Measurements from ENCODE around the gene RRP12. TPM values are rescaled to one million over a fixed set of nuclear protein-coding genes. Genes with fewer than 3 reads are reported as not detected.

RRP12 gene
- total and polyA plus RNA-seq, 12 donors, result 11.1 to 46.6 (median 22.3) TPM

GRCh38 chr10:97333601-97334369 is 67.4 kb downstream of the RRP12 start:
- peak overlapping the region; percentile 92 to 100 (median 95) for H3K27ac ChIP-seq
- H3K4me3 ChIP-seq, result peak overlapping the region; percentile 62 to 95 (median 78)
- peaks cover 3 to 78% (median 63%) of the 10 kb centered on the region in 9 donors for H3K4me1 ChIP-seq
- intact Hi-C loops (cut with DNase I), result loop anchor here in 8 of 10 donors (1.0 to 10.0 kb wide), 8 partner anchors 13 to 59 kb away; partner anchors contain the start of genes ARHGAP19 (in 4 of the 8) and FRAT1 (in 1 of the 8)
- DNase-seq, result peak; percentile 34 to 52
- ATAC-seq, result peak; percentile 6 to 41 (median 20)
- H3K27me3 ChIP-seq, result no peaks in the 10 kb centered on the region
- peaks cover 0 to 28% (median 0%) of the 10 kb centered on the region in 9 donors for H3K36me3 ChIP-seq
- TF ChIP-seq CTCF (IDR thresholded peaks at IDR 0.05), result no peak
- 0% methylated on average over 70 to 89 of the region's 89 CpGs for WGBS, 2 donors
- H3K9me3 ChIP-seq, result no peaks in the 10 kb centered on the region

DNA sequence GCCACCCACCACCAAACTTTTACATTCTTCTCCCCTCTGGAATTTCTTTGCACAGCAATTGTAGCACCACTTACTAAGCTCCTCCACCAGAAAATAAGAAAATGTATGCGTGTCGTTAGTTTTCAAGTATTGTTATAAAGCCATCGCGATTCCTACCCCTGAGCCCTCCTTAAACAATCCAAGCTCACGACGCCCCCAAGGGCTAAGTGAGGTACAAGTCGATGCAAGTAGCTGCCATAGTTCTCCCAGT is 67.9 kb downstream of the RRP12 start:
- Histone ChIP-seq H3K9me3 (no peaks in the 10 kb centered on the region), H3K27ac (peak overlapping the region; percentile 21 to 100 (median 94)), H3K27me3 (no peaks in the 10 kb centered on the region), H3K4me3 (peak overlapping the region; percentile 62 to 95 (median 78)), H3K36me3 (peaks cover 0 to 33% (median 0%) of the 10 kb centered on the region in 9 donors), H3K4me1 (peaks cover 3 to 81% (median 68%) of the 10 kb centered on the region in 9 donors)
- ATAC-seq, result peak in 2 of 8 donors; percentile 7 to 21
- intact Hi-C loops (cut with DNase I), result loop anchor here in 8 of 10 donors (1.0 to 10.0 kb wide), 7 partner anchors 14 to 58 kb away; partner anchors contain the start of genes ARHGAP19 (in 4 of the 8) and FRAT1 (in 1 of the 8)
- TF ChIP-seq CTCF (IDR thresholded peaks at IDR 0.05), result no peak
- 1 to 2% methylated on average over 7 of the region's 7 CpGs for WGBS, 2 donors
- no peak for DNase-seq

DNA sequence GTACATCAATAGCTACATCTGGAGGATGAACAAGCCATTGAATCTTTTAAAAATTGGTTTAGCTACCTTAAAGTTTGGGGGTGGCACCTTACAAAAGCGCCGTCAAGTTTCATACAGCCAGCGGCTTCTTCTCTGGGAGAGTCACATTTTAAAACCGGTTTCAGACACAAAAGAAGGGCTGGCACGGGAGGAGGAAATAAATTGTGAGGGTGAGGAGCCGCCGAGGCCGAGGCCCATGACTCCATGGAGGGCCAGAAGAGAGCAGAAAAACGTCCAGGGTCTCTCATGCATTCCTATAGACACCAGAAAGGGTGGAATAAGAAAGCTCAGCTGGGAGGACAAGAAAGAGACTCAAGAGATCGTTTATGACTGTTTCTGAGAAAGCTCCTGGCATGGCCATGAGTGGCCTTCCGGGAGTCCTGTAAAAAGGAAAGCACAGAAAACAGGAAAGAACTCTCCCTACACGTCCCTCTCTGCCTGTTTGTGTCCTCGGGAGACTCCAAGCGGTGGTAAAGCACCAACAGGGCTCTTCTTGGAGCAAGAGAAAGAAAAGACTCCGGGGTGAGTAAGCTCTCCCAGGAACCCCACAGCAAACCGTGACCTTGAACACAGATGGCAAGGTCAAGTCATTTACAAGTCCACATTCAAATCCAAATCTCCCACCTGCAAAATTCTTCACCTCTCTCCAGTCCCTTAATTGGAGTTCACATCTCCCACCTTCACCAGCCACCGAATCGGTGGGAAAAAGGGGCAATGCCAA is 68.4 kb downstream of the RRP12 start:
- peak in 7 of 8 donors; percentile 9 to 72 (median 59) for ATAC-seq
- Histone ChIP-seq H3K4me3 (peak overlapping the region; percentile 62 to 95 (median 78)), H3K4me1 (peaks cover 3 to 78% (median 68%) of the 10 kb centered on the region in 9 donors), H3K27ac (peak overlapping the region; percentile 21 to 100 (median 94)), H3K36me3 (peaks cover 0 to 36% (median 0%) of the 10 kb centered on the region in 9 donors), H3K9me3 (no peaks in the 10 kb centered on the region), H3K27me3 (no peaks in the 10 kb centered on the region)
- DNase-seq, result peak in 1 of 2 donors; percentile 62
- TF ChIP-seq CTCF (IDR thresholded peaks at IDR 0.05), result peak in 6 of 9 donors; percentile 18 to 57 (median 42)
- intact Hi-C loops (cut with DNase I), result loop anchor here in 8 of 10 donors (1.0 to 10.0 kb wide), 8 partner anchors 11 to 58 kb away; partner anchors contain the start of genes ARHGAP19 (in 4 of the 8) and FRAT1 (in 1 of the 8)
- 6 to 7% methylated on average over 18 of the region's 18 CpGs for WGBS, 2 donors

DNA sequence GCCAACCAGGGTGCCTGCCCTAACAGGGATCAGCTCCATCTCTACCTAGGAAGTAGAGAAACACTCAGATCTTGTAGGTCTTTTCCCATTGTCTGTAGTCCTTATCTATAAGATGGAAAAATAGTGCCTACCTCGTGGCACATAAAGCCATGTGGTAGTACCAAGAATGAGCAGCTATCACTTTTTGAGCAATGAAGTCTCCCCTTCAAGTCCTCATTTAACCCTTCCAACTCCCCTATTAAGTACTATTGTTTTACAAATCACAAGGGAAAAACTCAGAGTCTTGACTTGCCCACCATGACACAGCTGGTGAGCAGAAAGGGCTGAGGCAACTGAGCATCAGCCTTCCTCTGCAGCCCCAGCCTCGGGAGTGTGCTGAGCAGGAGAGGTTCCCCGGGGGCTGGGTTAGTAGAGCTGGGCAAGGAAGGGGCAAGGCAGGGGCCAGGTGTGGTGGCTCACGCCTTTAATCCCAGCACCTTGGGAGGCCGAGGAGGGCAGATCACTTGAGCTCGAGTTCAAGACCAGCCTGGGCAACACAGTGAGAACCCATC is 69.9 kb downstream of the RRP12 start:
- DNase-seq (no peak), ATAC-seq (no peak)
- intact Hi-C loops (cut with DNase I), result loop anchor here in 7 of 10 donors (5.0 to 10.0 kb wide), 4 partner anchors 39 to 56 kb away; partner anchors contain the start of gene ARHGAP19 (in 3 of the 7)
- Histone ChIP-seq H3K27ac (peak overlapping the region in 4 of 10 donors; percentile 74 to 100 (median 94)), H3K27me3 (no peaks in the 10 kb centered on the region), H3K4me1 (peaks cover 3 to 65% (median 53%) of the 10 kb centered on the region in 9 donors), H3K36me3 (peaks cover 0 to 36% (median 0%) of the 10 kb centered on the region in 9 donors), H3K9me3 (no peaks in the 10 kb centered on the region), H3K4me3 (peak overlapping the region in 6 of 10 donors; percentile 62 to 95 (median 86))
- TF ChIP-seq CTCF (IDR thresholded peaks at IDR 0.05), result no peak
- 67 to 69% methylated on average over 6 of the region's 6 CpGs for WGBS, 2 donors

Data from heart right ventricle (tissue), 16 donors.